IMR-90 (cell line): ENCODE data around the gene APOB. TPM values are rescaled to one million over a fixed set of nuclear protein-coding genes. Genes with fewer than 3 reads are reported as not detected.

Experiments used
- ATAC-seq: fragments of 200-7000 bp; cut with Tn5 transposase; 2 replicates; pipeline ENCODE4 v1.9.1; 2020; ENCODE audit warnings: low read depth, mild to moderate bottlenecking, moderate library complexity
- BruUV-seq: library from RNA; stranded (reverse); fragments of 400-500 nt; replicated peaks from 2 replicates; lab custom pipeline; 2021; lab: Mats Ljungman, UMichigan
- CTCF ChIA-PET: fragments of 300-600 bp; formaldehyde crosslinking; extraction: SDS; loops from one replicate; lab custom pipeline; 2021; ENCODE audit warnings: antibody characterized with exemption; lab: Yijun Ruan, JAX
- POLR2A ChIA-PET: fragments of 300-600 bp; sonication (Branson Sonifier 250); formaldehyde crosslinking; loops from one replicate; lab custom pipeline; 2022; ENCODE audit warnings: antibody characterized with exemption; ENCODE audit not compliant: unreplicated experiment; lab: Charles Lee
- DNase-seq: peaks from one replicate; pipeline ENCODE4 v3.0.0; 2013
- H2AFZ ChIP-seq: replicated peaks from 2 replicates; pipeline ENCODE3; 2013; ENCODE audit warnings: low read length, mild to moderate bottlenecking; ENCODE audit not compliant: poor library complexity
- H2AK5ac ChIP-seq: 2 replicates; pipeline ENCODE4 v1.6.1; 2013; ENCODE audit warnings: low read depth, low read length, inconsistent platforms
- H2AK9ac ChIP-seq: replicated peaks from 2 replicates; pipeline ENCODE3; 2013; ENCODE audit warnings: mild to moderate bottlenecking, low read depth, low read length, moderate library complexity; ENCODE audit not compliant: poor library complexity
- H2BK120ac ChIP-seq: 2 replicates; pipeline ENCODE4 v1.6.1; 2013; ENCODE audit warnings: low read depth, low read length, inconsistent platforms
- H2BK15ac ChIP-seq: 3 replicates; pipeline ENCODE4 v1.6.1; 2013; ENCODE audit warnings: low read depth, low read length, inconsistent platforms
- H2BK20ac ChIP-seq: 2 replicates; pipeline ENCODE4 v1.6.1; 2013; ENCODE audit warnings: low read depth, mild to moderate bottlenecking, inconsistent platforms, low read length, moderate library complexity
- H2BK5ac ChIP-seq: 2 replicates; pipeline ENCODE4 v1.6.1; 2013; ENCODE audit warnings: mild to moderate bottlenecking, low read depth, low read length, inconsistent platforms; ENCODE audit not compliant: poor library complexity, severe bottlenecking
- H3K14ac ChIP-seq: replicated peaks from 2 replicates; pipeline ENCODE4 v1.6.1; 2013; ENCODE audit warnings: low read depth, low read length, inconsistent platforms
- H3K18ac ChIP-seq: 2 replicates; pipeline ENCODE4 v1.6.1; 2013; ENCODE audit warnings: low read depth, low read length, control low read depth
- H3K23ac ChIP-seq: 2 replicates; pipeline ENCODE4 v1.6.1; 2013; ENCODE audit warnings: low read depth, low read length, inconsistent platforms
- H3K27ac ChIP-seq: 2 replicates; pipeline ENCODE4 v1.5.1; 2013; ENCODE audit warnings: mild to moderate bottlenecking, control low read depth, low read length; ENCODE audit not compliant: insufficient read depth
- H3K27me3 ChIP-seq: 2 replicates; pipeline ENCODE4 v1.6.1; 2013; ENCODE audit warnings: low read length; ENCODE audit not compliant: control insufficient read depth, insufficient read depth
- H3K36me3 ChIP-seq: 2 replicates; pipeline ENCODE4 v1.6.1; 2013; ENCODE audit warnings: low read length, mixed read lengths; ENCODE audit not compliant: control insufficient read depth, insufficient read depth
- H3K4ac ChIP-seq: 2 replicates; pipeline ENCODE4 v1.6.1; 2013; ENCODE audit warnings: low read depth, low read length, inconsistent platforms
- H3K4me1 ChIP-seq: 2 replicates; pipeline ENCODE4 v1.6.1; 2013; ENCODE audit warnings: low read length, mixed read lengths; ENCODE audit not compliant: control insufficient read depth, insufficient read depth
- H3K4me2 ChIP-seq: 2 replicates; pipeline ENCODE4 v1.6.1; 2013; ENCODE audit warnings: low read depth, mild to moderate bottlenecking, control low read depth, low read length, moderate library complexity
- H3K4me3 ChIP-seq: 2 replicates; pipeline ENCODE4 v1.5.1; 2013; ENCODE audit warnings: low read depth, mild to moderate bottlenecking, control low read depth, low read length, moderate library complexity; ENCODE audit not compliant: insufficient read depth
- H3K56ac ChIP-seq: 2 replicates; pipeline ENCODE4 v1.6.1; 2013; ENCODE audit warnings: low read length, inconsistent platforms; ENCODE audit not compliant: insufficient read depth; ENCODE audit errors: extremely low read depth
- H3K79me1 ChIP-seq, 2 experiments: 2 replicates each; pipeline ENCODE4 v1.6.1; 2013; ENCODE audit warnings: low read length in 2 of 2, inconsistent platforms in 1 of 2, low read depth in 1 of 2
- H3K9ac ChIP-seq: 2 replicates; pipeline ENCODE4 v1.6.1; 2013; ENCODE audit warnings: low read depth, low read length, control low read depth
- H3K9me1 ChIP-seq: 2 replicates; pipeline ENCODE4 v1.6.1; 2013; ENCODE audit warnings: low read length, inconsistent platforms; ENCODE audit not compliant: insufficient read depth
- H3K9me3 ChIP-seq: 2 replicates; pipeline ENCODE4 v1.6.1; 2013; ENCODE audit warnings: low read length; ENCODE audit not compliant: control insufficient read depth, insufficient read depth
- H4K20me1 ChIP-seq: 2 replicates; pipeline ENCODE4 v1.6.1; 2013; ENCODE audit warnings: low read length, inconsistent platforms; ENCODE audit not compliant: insufficient read depth
- H4K5ac ChIP-seq: 2 replicates; pipeline ENCODE4 v1.6.1; 2013; ENCODE audit warnings: mild to moderate bottlenecking, low read depth, low read length, control low read depth
- H4K8ac ChIP-seq, 2 experiments: 2 replicates each; pipeline ENCODE4 v1.6.1; 2013; ENCODE audit warnings: low read depth in 2 of 2, low read length in 2 of 2, control low read depth in 1 of 2, inconsistent platforms in 1 of 2
- H4K91ac ChIP-seq: 2 replicates; pipeline ENCODE4 v1.6.1; 2013; ENCODE audit warnings: low read depth, low read length, inconsistent platforms; ENCODE audit not compliant: insufficient read depth
- BHLHE40 ChIP-seq: fragments of 150-350 bp; IDR thresholded peaks from 2 replicates; pipeline ENCODE4 v1.6.1; 2016; ENCODE audit warnings: mild to moderate bottlenecking, low read depth, low read length
- CHD1 ChIP-seq: IDR thresholded peaks from 2 replicates; pipeline ENCODE4 v1.6.1; 2012; ENCODE audit warnings: low read depth, low read length, improper control_type of control experiment
- FOS ChIP-seq: fragments of 150-350 bp; IDR thresholded peaks from 2 replicates; pipeline ENCODE4 v1.6.1; 2016; ENCODE audit warnings: low read depth, low read length
- MAFK ChIP-seq: IDR thresholded peaks from 2 replicates; pipeline ENCODE4 v1.6.1; 2012; ENCODE audit warnings: low read depth, low read length, improper control_type of control experiment
- MXI1 ChIP-seq: IDR thresholded peaks from 2 replicates; pipeline ENCODE4 v1.6.1; 2012; ENCODE audit warnings: low read depth, mild to moderate bottlenecking, low read length, moderate library complexity, borderline replicate concordance
- POLR2A ChIP-seq: IDR thresholded peaks from 2 replicates; pipeline ENCODE4 v1.6.1; 2012; ENCODE audit warnings: mild to moderate bottlenecking, low read depth, low read length
- RAD21 ChIP-seq: IDR thresholded peaks from 2 replicates; pipeline ENCODE4 v1.6.1; 2012; ENCODE audit warnings: low read length, improper control_type of control experiment
- RCOR1 ChIP-seq: IDR thresholded peaks from 2 replicates; pipeline ENCODE4 v1.6.1; 2012; ENCODE audit warnings: mild to moderate bottlenecking, low read length, improper control_type of control experiment; ENCODE audit not compliant: insufficient replicate concordance
- RFX5 ChIP-seq: IDR thresholded peaks from 2 replicates; pipeline ENCODE4 v1.8.0; 2012; ENCODE audit warnings: low read depth, mild to moderate bottlenecking, low read length, moderate library complexity
- SMC3 ChIP-seq: fragments of 150-350 bp; IDR thresholded peaks from 2 replicates; pipeline ENCODE4 v1.6.1; 2016; ENCODE audit warnings: low read depth, mild to moderate bottlenecking, antibody characterized with exemption, low read length, moderate library complexity
- WGBS, 2 experiments: methylation state at CpG; one replicate each; pipeline versions ENCODE4 v1.1.5 to v1.1.7; 2013; ENCODE audit warnings: missing lambda C conversion rate in 2 of 2; ENCODE audit not compliant: insufficient read length in 1 of 2; ENCODE audit errors: extremely low coverage in 2 of 2; 5-methylcytosine and 5-hydroxymethylcytosine counted together
- dilution Hi-C: fragments of 300-500 bp; cut with HindIII; formaldehyde crosslinking; loops from one replicate; pipeline ENCODE4 v1.14.3; 2018; ENCODE audit warnings: low sequenced_read_pairs; ENCODE audit not compliant: unreplicated experiment
- in situ Hi-C: fragments of 300-500 bp; cut with MboI; formaldehyde crosslinking; loops from 3 replicates; pipeline ENCODE4 v1.14.3; 2019; ENCODE audit warnings: low sequenced_read_pairs, inconsistent platforms, mixed read lengths
- intact Hi-C: fragments of 100-400 bp; cut with micrococcal nuclease; formaldehyde crosslinking; loops from 2 replicates; pipeline ENCODE4 v1.10.0; 2022
- polyA plus RNA-seq, 3 experiments: library from polyadenylated mRNA; depleted of rRNA; stranded (reverse); fragments of >200 nt; gene quantifications; 2 replicates each; pipeline ENCODE4 v1.2.3, GENCODE V29; 2012; ENCODE audit warnings: low replicate concordance in 1 of 3
- total RNA-seq: library from RNA; depleted of rRNA; stranded (reverse); fragments of >200 nt; gene quantifications from 2 replicates; pipeline ENCODE4 v1.2.3, GENCODE V29; 2012
- TF ChIP-seq, protein P1 (sequence below): fragments of 150-350 bp; IDR thresholded peaks from 2 replicates; pipeline ENCODE4 v1.6.1; 2016; ENCODE audit warnings: low read depth, mild to moderate bottlenecking, low read length, moderate library complexity, borderline replicate concordance
- TF ChIP-seq, protein P2 (sequence below): conservative IDR thresholded peaks from 2 replicates; pipeline ENCODE4 v1.5.1; 2012; ENCODE audit warnings: mild to moderate bottlenecking, low read depth, low read length, improper control_type of control experiment

Gene APOB
- total and polyA plus RNA-seq, 2 of the 4 experiments (the other 2 are of a cell fraction): under 0.01 TPM; not detected in 1

DNA sequence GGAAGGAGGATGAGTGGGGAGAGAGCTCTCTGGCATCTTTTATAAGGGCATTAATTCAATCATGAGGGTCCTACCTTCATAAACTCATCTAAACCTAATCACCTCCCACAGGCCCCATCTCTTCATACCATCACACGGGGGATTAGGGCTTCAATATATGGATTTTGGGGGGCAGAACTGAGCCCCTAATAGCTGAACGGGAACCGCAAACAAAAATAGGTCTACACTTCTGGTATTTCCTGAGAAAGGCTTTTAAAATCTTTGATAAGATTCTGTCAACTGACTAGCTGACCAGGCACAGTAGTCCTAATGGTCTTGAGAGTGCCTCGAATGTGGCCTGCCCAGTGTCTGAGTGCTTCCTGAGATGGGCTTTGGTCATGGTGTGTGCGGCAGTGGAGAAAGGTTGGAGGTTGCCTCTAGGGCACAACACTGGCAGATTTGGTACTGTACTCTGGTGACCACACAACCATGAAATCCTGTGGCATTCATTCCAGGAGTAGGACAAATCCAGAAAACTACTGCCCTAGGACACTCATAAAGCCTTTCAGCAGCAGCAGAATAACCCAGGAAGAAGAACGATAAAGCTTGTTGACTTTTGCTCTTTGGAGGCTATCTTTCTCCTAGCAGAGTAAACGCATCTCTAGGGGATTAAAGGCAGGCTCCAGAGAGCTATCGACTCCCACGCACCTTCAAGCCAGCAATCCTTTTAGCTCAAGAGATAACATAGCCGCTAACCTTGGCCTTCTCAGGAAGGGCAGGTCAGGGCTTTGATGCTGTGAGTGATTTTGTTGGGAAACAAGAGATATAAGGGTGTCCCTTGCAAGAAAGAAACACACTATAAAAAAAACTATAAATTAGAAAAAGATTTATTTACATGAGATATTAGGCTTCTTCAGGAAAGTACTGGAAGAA is 12.3 kb upstream of the APOB start:
- intact Hi-C loops: no loop called here
- Histone ChIP-seq H3K4me2 (no peak overlapping the region), H3K4me1 (no peaks in the 10 kb centered on the region), H2BK20ac (no peak overlapping the region), H4K91ac (no peak overlapping the region), H2AK9ac (no peak overlapping the region), H4K8ac (no peak overlapping the region), H3K4ac (no peak overlapping the region), H3K27ac (no peak overlapping the region), H3K23ac (no peak overlapping the region), H2BK120ac (no peak overlapping the region), H3K9me3 (no peaks in the 10 kb centered on the region), H3K4me3 (no peak overlapping the region), H3K9me1 (no peaks in the 10 kb centered on the region), H2AFZ (no peak overlapping the region), H2AK5ac (no peak overlapping the region), H2BK15ac (no peak overlapping the region), H3K27me3 (no peaks in the 10 kb centered on the region), H3K9ac (no peak overlapping the region), H2BK5ac (no peak overlapping the region), H3K79me1 (no peaks in the 10 kb centered on the region), H3K18ac (no peak overlapping the region), H3K14ac (no peak overlapping the region), H3K56ac (no peak overlapping the region), H3K36me3 (no peaks in the 10 kb centered on the region), H4K20me1 (no peaks in the 10 kb centered on the region), H4K5ac (no peak overlapping the region)
- no peak for TF ChIP-seq POLR2A
- TF ChIP-seq MAFK: no peak
- TF ChIP-seq RAD21: no peak
- TF ChIP-seq MXI1: no peak
- TF ChIP-seq, protein P1, sequence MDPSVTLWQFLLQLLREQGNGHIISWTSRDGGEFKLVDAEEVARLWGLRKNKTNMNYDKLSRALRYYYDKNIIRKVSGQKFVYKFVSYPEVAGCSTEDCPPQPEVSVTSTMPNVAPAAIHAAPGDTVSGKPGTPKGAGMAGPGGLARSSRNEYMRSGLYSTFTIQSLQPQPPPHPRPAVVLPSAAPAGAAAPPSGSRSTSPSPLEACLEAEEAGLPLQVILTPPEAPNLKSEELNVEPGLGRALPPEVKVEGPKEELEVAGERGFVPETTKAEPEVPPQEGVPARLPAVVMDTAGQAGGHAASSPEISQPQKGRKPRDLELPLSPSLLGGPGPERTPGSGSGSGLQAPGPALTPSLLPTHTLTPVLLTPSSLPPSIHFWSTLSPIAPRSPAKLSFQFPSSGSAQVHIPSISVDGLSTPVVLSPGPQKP: no peak
- TF ChIP-seq FOS: no peak
- no peak for TF ChIP-seq RCOR1
- no peak for TF ChIP-seq BHLHE40
- TF ChIP-seq, protein P2, sequence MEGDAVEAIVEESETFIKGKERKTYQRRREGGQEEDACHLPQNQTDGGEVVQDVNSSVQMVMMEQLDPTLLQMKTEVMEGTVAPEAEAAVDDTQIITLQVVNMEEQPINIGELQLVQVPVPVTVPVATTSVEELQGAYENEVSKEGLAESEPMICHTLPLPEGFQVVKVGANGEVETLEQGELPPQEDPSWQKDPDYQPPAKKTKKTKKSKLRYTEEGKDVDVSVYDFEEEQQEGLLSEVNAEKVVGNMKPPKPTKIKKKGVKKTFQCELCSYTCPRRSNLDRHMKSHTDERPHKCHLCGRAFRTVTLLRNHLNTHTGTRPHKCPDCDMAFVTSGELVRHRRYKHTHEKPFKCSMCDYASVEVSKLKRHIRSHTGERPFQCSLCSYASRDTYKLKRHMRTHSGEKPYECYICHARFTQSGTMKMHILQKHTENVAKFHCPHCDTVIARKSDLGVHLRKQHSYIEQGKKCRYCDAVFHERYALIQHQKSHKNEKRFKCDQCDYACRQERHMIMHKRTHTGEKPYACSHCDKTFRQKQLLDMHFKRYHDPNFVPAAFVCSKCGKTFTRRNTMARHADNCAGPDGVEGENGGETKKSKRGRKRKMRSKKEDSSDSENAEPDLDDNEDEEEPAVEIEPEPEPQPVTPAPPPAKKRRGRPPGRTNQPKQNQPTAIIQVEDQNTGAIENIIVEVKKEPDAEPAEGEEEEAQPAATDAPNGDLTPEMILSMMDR: no peak
- no peak for TF ChIP-seq RFX5
- no peak for TF ChIP-seq CHD1
- TF ChIP-seq SMC3: no peak
- WGBS, 2 experiments: 80% methylated on average over 1 of the region's 10 CpGs; no CpG with 5 or more reads in 1 of the 2 experiments
- no TSS peak for BruUV-seq
- in situ Hi-C loops: no loop called here
- dilution Hi-C loops: no loop called here
- ChIA-PET POLR2A (interaction anchor here (0.6 kb wide), 1 partner anchor 492 kb away, joined by 3 read pairs; no protein-coding TSS in a partner anchor), CTCF (no interaction called here)
- no peak for DNase-seq
- ATAC-seq: no peak
